ENCODE data around the gene HOXA7.
A peak's percentile ranks its signal among the peaks of the same experiment; 100 is the strongest.

HOXA7 gene

GRCh38 chr7:27185013-27185853 is 28.8 kb upstream of the HOXA7 start, which contains the start of gene HOXA11:
Gene HOXA11 (minus strand): TSS chr7:27185232. CDS start chr7:27185144, 88 bp downstream.
- peaks cover 0 to 43% (median 11%) of the 10 kb centered on the region in 10 experiments; a peak in 12 of 20 replicates for H3K4me1 ChIP-seq
- peaks cover 0 to 97% (median 82%) of the 10 kb centered on the region in 11 experiments; a peak in 19 of 22 replicates for H4K20me1 ChIP-seq
- H3K27ac ChIP-seq, result no peak within 1 kb of the TSS
- peaks cover 100% of the 10 kb centered on the region in 11 experiments for H3K27me3 ChIP-seq
- peak within 1 kb of the TSS in 10 of 11 experiments; percentile 1 to 92 (median 24); a peak in 15 of 22 replicates for H3K4me2 ChIP-seq
- peaks cover 0 to 28% (median 0%) of the 10 kb centered on the region in 11 experiments; a peak in 6 of 22 replicates for H3K9me3 ChIP-seq (replicated peaks in 1 of 11)
- H3K4me3 ChIP-seq, result peak within 1 kb of the TSS in 5 of 10 experiments; percentile 19 to 48 (median 40); a peak in 9 of 20 replicates
- H3K36me3 ChIP-seq, result no peaks in the 10 kb centered on the region
- TF ChIP-seq Cebpa-rat (IDR thresholded peaks at IDR 0.05), result no peak
- no peak within 1 kb of the TSS for H3K9ac ChIP-seq

GRCh38 chr7:27184337-27185012 is 28.0 kb upstream of the HOXA7 start:
- no peak overlapping the region for H3K9ac ChIP-seq
- peaks cover 0 to 31% (median 4%) of the 10 kb centered on the region in 11 experiments; a peak in 10 of 22 replicates for H3K9me3 ChIP-seq (replicated peaks in 1 of 11)
- H4K20me1 ChIP-seq, result peaks cover 0 to 90% (median 74%) of the 10 kb centered on the region in 11 experiments; a peak in 19 of 22 replicates
- peaks cover 100% of the 10 kb centered on the region in 11 experiments for H3K27me3 ChIP-seq
- H3K4me2 ChIP-seq, result peak overlapping the region in 10 of 11 experiments; percentile 1 to 92 (median 24); a peak in 15 of 22 replicates
- H3K4me3 ChIP-seq, result peak overlapping the region in 5 of 10 experiments; percentile 19 to 48 (median 40); a peak in 8 of 20 replicates
- H3K4me1 ChIP-seq, result peaks cover 0 to 43% (median 11%) of the 10 kb centered on the region in 10 experiments; a peak in 12 of 20 replicates
- no peaks in the 10 kb centered on the region for H3K36me3 ChIP-seq
- no peak for TF ChIP-seq Cebpa-rat (IDR thresholded peaks at IDR 0.05)
- no peak overlapping the region for H3K27ac ChIP-seq

DNA sequence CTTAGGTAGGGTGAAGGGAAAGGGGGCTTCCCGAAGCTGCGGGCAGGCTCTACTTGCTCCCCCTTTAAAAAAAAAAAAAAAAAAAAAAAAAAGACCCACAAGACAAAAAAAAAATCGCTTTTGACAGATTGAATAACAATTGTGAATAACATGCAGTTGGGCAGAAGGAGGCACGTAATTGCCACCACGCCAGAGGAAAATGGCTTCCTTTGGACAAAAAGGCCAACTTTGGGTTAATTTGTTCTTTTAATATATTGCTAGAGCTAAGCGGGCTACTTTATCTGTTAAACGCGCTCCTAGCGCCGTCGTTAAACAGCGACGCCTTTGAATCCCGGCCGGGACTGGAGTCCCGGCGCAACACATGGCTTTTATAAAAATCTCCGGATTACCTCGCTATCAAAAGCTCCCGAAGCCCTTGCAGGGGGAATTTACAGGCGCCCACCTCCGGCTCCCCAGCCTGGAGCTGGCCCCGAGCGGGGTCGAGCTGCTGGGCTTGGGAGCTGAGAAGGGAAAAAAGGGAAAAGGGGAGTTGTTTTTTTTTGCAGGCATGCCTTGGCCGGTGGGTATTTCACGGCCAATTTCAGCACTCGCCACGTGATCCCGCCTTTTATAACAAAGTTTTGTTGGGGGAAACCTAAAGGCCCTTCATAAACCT is 27.3 kb upstream of the HOXA7 start:
- H3K9ac ChIP-seq, result no peak overlapping the region
- peaks cover 100% of the 10 kb centered on the region in 11 experiments for H3K27me3 ChIP-seq
- no peak overlapping the region for H3K27ac ChIP-seq
- H4K20me1 ChIP-seq, result peaks cover 0 to 84% (median 68%) of the 10 kb centered on the region in 11 experiments; a peak in 19 of 22 replicates
- no peak for TF ChIP-seq Cebpa-rat (IDR thresholded peaks at IDR 0.05)
- no peaks in the 10 kb centered on the region for H3K36me3 ChIP-seq
- peaks cover 0 to 33% (median 5%) of the 10 kb centered on the region in 11 experiments; a peak in 10 of 22 replicates for H3K9me3 ChIP-seq (replicated peaks in 1 of 11)
- peak overlapping the region in 5 of 10 experiments; percentile 19 to 48 (median 40); a peak in 7 of 20 replicates for H3K4me3 ChIP-seq
- H3K4me1 ChIP-seq, result peaks cover 0 to 39% (median 11%) of the 10 kb centered on the region in 10 experiments; a peak in 12 of 20 replicates
- peak overlapping the region in 10 of 11 experiments; percentile 1 to 92 (median 24); a peak in 14 of 22 replicates for H3K4me2 ChIP-seq

- Histone ChIP-seq H3K4me2 (peak overlapping the region in 3 of 11 experiments; percentile 70 to 92 (median 81); a peak in 5 of 22 replicates), H3K9ac (no peak overlapping the region), H3K27ac (no peak overlapping the region), H3K36me3 (no peaks in the 10 kb centered on the region), H4K20me1 (peaks cover 0 to 76% (median 60%) of the 10 kb centered on the region in 11 experiments; a peak in 19 of 22 replicates), H3K27me3 (peaks cover 100% of the 10 kb centered on the region in 11 experiments), H3K4me1 (peaks cover 0 to 32% (median 7%) of the 10 kb centered on the region in 10 experiments; a peak in 10 of 20 replicates), H3K4me3 (peak overlapping the region in 2 of 10 experiments; percentile 40 to 48; a peak in 4 of 20 replicates), H3K9me3 (replicated peaks in 1 of 11) (peaks cover 0 to 33% (median 5%) of the 10 kb centered on the region in 11 experiments; a peak in 10 of 22 replicates)
- no peak for TF ChIP-seq Cebpa-rat (IDR thresholded peaks at IDR 0.05)
Measured at GRCh38 chr7:27182861-27183681, 26.6 kb upstream of the HOXA7 start.

GRCh38 chr7:27182285-27182841 is 25.9 kb upstream of the HOXA7 start:
- no peak overlapping the region for H3K4me2 ChIP-seq
- TF ChIP-seq Cebpa-rat (IDR thresholded peaks at IDR 0.05), result no peak
- peaks cover 0 to 29% (median 5%) of the 10 kb centered on the region in 11 experiments; a peak in 10 of 22 replicates for H3K9me3 ChIP-seq (replicated peaks in 1 of 11)
- H3K4me1 ChIP-seq, result peaks cover 0 to 29% (median 7%) of the 10 kb centered on the region in 10 experiments; a peak in 9 of 20 replicates
- H3K9ac ChIP-seq, result no peak overlapping the region
- no peak overlapping the region for H3K27ac ChIP-seq
- no peak overlapping the region for H3K4me3 ChIP-seq
- peaks cover 100% of the 10 kb centered on the region in 11 experiments for H3K27me3 ChIP-seq
- peaks cover 0 to 70% (median 54%) of the 10 kb centered on the region in 11 experiments; a peak in 19 of 22 replicates for H4K20me1 ChIP-seq
- H3K36me3 ChIP-seq, result no peaks in the 10 kb centered on the region

- Histone ChIP-seq H3K9ac (no peak overlapping the region), H3K4me3 (no peak overlapping the region), H3K27me3 (peaks cover 100% of the 10 kb centered on the region in 11 experiments), H3K9me3 (replicated peaks in 1 of 11) (peaks cover 0 to 29% (median 5%) of the 10 kb centered on the region in 11 experiments; a peak in 10 of 22 replicates), H3K36me3 (no peaks in the 10 kb centered on the region), H3K4me1 (peaks cover 0 to 29% (median 7%) of the 10 kb centered on the region in 10 experiments; a peak in 9 of 20 replicates), H3K27ac (no peak overlapping the region), H4K20me1 (peaks cover 0 to 70% (median 55%) of the 10 kb centered on the region in 11 experiments; a peak in 19 of 22 replicates), H3K4me2 (no peak overlapping the region)
- TF ChIP-seq Cebpa-rat (IDR thresholded peaks at IDR 0.05), result no peak
Measured at GRCh38 chr7:27181795-27182275, 25.4 kb upstream of the HOXA7 start.
